H1 (cell line): ENCODE data around the gene ASCL2. TPM values are rescaled to one million over a fixed set of nuclear protein-coding genes. Genes with fewer than 3 reads are reported as not detected.

Experiments
- CTCF ChIA-PET: fragments of 300-600 bp; sonication (Branson Sonifier 250); formaldehyde crosslinking; loops from one replicate; lab custom pipeline; 2021; ENCODE audit not compliant: partially characterized antibody; lab: Charles Lee
- POLR2A ChIA-PET: fragments of 300-600 bp; sonication (Branson Sonifier 250); formaldehyde crosslinking; loops from one replicate; lab custom pipeline; 2021; ENCODE audit warnings: inconsistent platforms; ENCODE audit not compliant: partially characterized antibody; lab: Charles Lee
- DNase-seq, 2 experiments: peaks; one replicate each; pipeline versions ENCODE4 v3.0.0 to v3.0.0-alpha.2; 2010 to 2022; ENCODE audit warnings: low spot score in 2 of 2, low read depth in 1 of 2, mixed read lengths in 1 of 2
- FAIRE-seq: peaks from 2 replicates; lab custom pipeline; 2011; peaks lifted over from hg19 to GRCh38; lab: Jason Lieb, UNC
- H2AFZ ChIP-seq: 2 replicates; pipeline ENCODE4 v1.8.1; 2012; ENCODE audit warnings: low read length, inconsistent platforms
- H2AK5ac ChIP-seq: 2 replicates; pipeline ENCODE4 v1.6.1; 2013; ENCODE audit warnings: low read depth, low read length
- H2BK120ac ChIP-seq: replicated peaks from 2 replicates; pipeline ENCODE3; 2013; ENCODE audit warnings: low read depth, low read length, inconsistent platforms
- H2BK12ac ChIP-seq: 2 replicates; pipeline ENCODE4 v1.6.1; 2013; ENCODE audit warnings: low read depth, low read length
- H2BK15ac ChIP-seq: 2 replicates; pipeline ENCODE4 v1.6.1; 2013; ENCODE audit warnings: low read length
- H2BK20ac ChIP-seq: 2 replicates; pipeline ENCODE4 v1.6.1; 2013; ENCODE audit warnings: low read length
- H2BK5ac ChIP-seq: 2 replicates; pipeline ENCODE4 v1.6.1; 2013; ENCODE audit warnings: low read depth, low read length
- H3K14ac ChIP-seq: 2 replicates; pipeline ENCODE4 v1.6.1; 2013; ENCODE audit warnings: inconsistent platforms; ENCODE audit not compliant: insufficient read length
- H3K18ac ChIP-seq: 2 replicates; pipeline ENCODE4 v1.6.1; 2013; ENCODE audit warnings: low read length; ENCODE audit errors: extremely low read depth
- H3K23ac ChIP-seq: 2 replicates; pipeline ENCODE4 v1.6.1; 2013; ENCODE audit warnings: inconsistent platforms; ENCODE audit not compliant: insufficient read length
- H3K23me2 ChIP-seq: 2 replicates; pipeline ENCODE4 v1.6.1; 2013; ENCODE audit warnings: low read depth, low read length
- H3K27ac ChIP-seq: 2 replicates; pipeline ENCODE4 v1.6.1; 2011; ENCODE audit warnings: low read depth, low read length, inconsistent platforms
- H3K27me3 ChIP-seq, 4 experiments: replicated peaks in 1 of 4; 1 replicate in 1 of 4; 2 replicates in 3 of 4; pipeline versions ENCODE4 v1.6.1 to v1.8.1; 2011 to 2013; ENCODE audit warnings: low read length in 3 of 4, mild to moderate bottlenecking in 3 of 4, inconsistent platforms in 2 of 4, mixed read lengths in 2 of 4, moderate library complexity in 1 of 4; ENCODE audit not compliant: control insufficient read depth in 3 of 4, insufficient read depth in 3 of 4; ENCODE audit errors: extremely low read depth in 1 of 4
- H3K36me3 ChIP-seq, 4 experiments: 2 replicates each; pipeline versions ENCODE4 v1.6.1 to v1.8.1; 2011 to 2013; ENCODE audit warnings: mild to moderate bottlenecking in 4 of 4, low read length in 3 of 4, moderate library complexity in 2 of 4, control low read depth in 1 of 4, inconsistent platforms in 1 of 4; ENCODE audit not compliant: insufficient read depth in 4 of 4, control insufficient read depth in 2 of 4
- H3K4ac ChIP-seq: replicated peaks from 2 replicates; pipeline ENCODE3; 2013; ENCODE audit warnings: low read length, low read depth, mixed read lengths, inconsistent platforms; ENCODE audit not compliant: insufficient read length
- H3K4me1 ChIP-seq, 4 experiments: replicated peaks in 1 of 4; 1 replicate in 1 of 4; 2 replicates in 3 of 4; pipeline versions ENCODE4 v1.6.1 to v1.8.1; 2011 to 2013; ENCODE audit warnings: low read length in 3 of 4, inconsistent platforms in 2 of 4, mixed read lengths in 1 of 4; ENCODE audit not compliant: insufficient read depth in 4 of 4, control insufficient read depth in 3 of 4
- H3K4me2 ChIP-seq, 2 experiments: 2 replicates each; pipeline versions ENCODE4 v1.6.1 to v1.8.1; 2011 to 2013; ENCODE audit warnings: low read depth in 2 of 2, low read length in 2 of 2, control low read depth in 1 of 2, inconsistent platforms in 1 of 2, mild to moderate bottlenecking in 1 of 2; ENCODE audit not compliant: insufficient read depth in 1 of 2
- H3K4me3 ChIP-seq, 4 experiments: fragments of 200-600, 300-600 bp in 1 of 4; sonication (generic), shearing (Covaris generic), sonication (Bioruptor Twin) in 1 of 4; 2 replicates each; pipeline versions ENCODE4 v1.5.1 to v1.8.1; 2011 to 2016; ENCODE audit warnings: low read length in 4 of 4, low read depth in 3 of 4, control low read depth in 2 of 4, inconsistent platforms in 2 of 4, mild to moderate bottlenecking in 2 of 4, mixed read lengths in 1 of 4, moderate library complexity in 1 of 4; ENCODE audit not compliant: insufficient read depth in 2 of 4; ENCODE audit errors: extremely low read depth in 1 of 4
- H3K56ac ChIP-seq: replicated peaks from 2 replicates; pipeline ENCODE3; 2013; ENCODE audit warnings: low read depth, mild to moderate bottlenecking, mixed read lengths, low read length, inconsistent platforms; ENCODE audit not compliant: insufficient read length
- H3K79me1 ChIP-seq: 2 replicates; pipeline ENCODE4 v1.6.1; 2013; ENCODE audit warnings: low read depth, low read length, control low read depth
- H3K79me2 ChIP-seq, 2 experiments: 2 replicates each; pipeline versions ENCODE4 v1.6.1 to v1.8.1; 2012 to 2013; ENCODE audit warnings: low read length in 2 of 2, mild to moderate bottlenecking in 2 of 2, inconsistent platforms in 1 of 2; ENCODE audit not compliant: insufficient read depth in 2 of 2, control insufficient read depth in 1 of 2
- H3K9ac ChIP-seq, 4 experiments: replicated peaks in 1 of 4; 1 replicate in 1 of 4; 2 replicates in 3 of 4; pipeline versions ENCODE4 v1.6.1 to v1.8.1; 2011 to 2013; ENCODE audit warnings: low read depth in 3 of 4, low read length in 3 of 4, control low read depth in 2 of 4, mild to moderate bottlenecking in 2 of 4, moderate library complexity in 2 of 4, inconsistent platforms in 1 of 4; ENCODE audit errors: extremely low read depth in 1 of 4
- H3K9me3 ChIP-seq, 2 experiments: 2 replicates each; pipeline versions ENCODE4 v1.6.1 to v1.8.1; 2012 to 2013; ENCODE audit warnings: mild to moderate bottlenecking in 2 of 2, moderate library complexity in 2 of 2, control low read depth in 1 of 2, inconsistent platforms in 1 of 2, low read depth in 1 of 2, low read length in 1 of 2, mixed read lengths in 1 of 2; ENCODE audit not compliant: insufficient read depth in 2 of 2
- H4K20me1 ChIP-seq, 2 experiments: replicated peaks in 1 of 2; 2 replicates each; pipeline versions ENCODE3 to v1.8.1; 2011 to 2013; ENCODE audit warnings: inconsistent platforms in 2 of 2, low read length in 2 of 2, mild to moderate bottlenecking in 1 of 2; ENCODE audit not compliant: insufficient read depth in 2 of 2, control insufficient read depth in 1 of 2
- H4K5ac ChIP-seq: 2 replicates; pipeline ENCODE4 v1.6.1; 2013; ENCODE audit warnings: low read length, low read depth, mixed read lengths, inconsistent platforms; ENCODE audit not compliant: insufficient read length
- H4K8ac ChIP-seq: 2 replicates; pipeline ENCODE4 v1.8.0; 2013; ENCODE audit warnings: mild to moderate bottlenecking, moderate library complexity, low read length, inconsistent platforms; ENCODE audit not compliant: insufficient read depth; ENCODE audit errors: extremely low read depth
- H4K91ac ChIP-seq: replicated peaks from 2 replicates; pipeline ENCODE3; 2013; ENCODE audit warnings: low read length, mixed read lengths, inconsistent platforms; ENCODE audit not compliant: insufficient read length
- CHD2 ChIP-seq: IDR thresholded peaks from 2 replicates; pipeline ENCODE4 v1.6.1; 2012; ENCODE audit warnings: low read length, improper control_type of control experiment
- GABPA ChIP-seq: IDR thresholded peaks from 2 replicates; pipeline ENCODE4 v1.6.1; 2011; ENCODE audit warnings: mild to moderate bottlenecking, low read length, moderate library complexity, borderline replicate concordance; ENCODE audit not compliant: insufficient read depth
- MAFK ChIP-seq: IDR thresholded peaks from 2 replicates; pipeline ENCODE4 v1.6.1; 2012; ENCODE audit warnings: low read depth, mild to moderate bottlenecking, improper control_type of control experiment, low read length
- NRF1 ChIP-seq: IDR thresholded peaks from 2 replicates; pipeline ENCODE4 v1.6.1; 2011; ENCODE audit warnings: mild to moderate bottlenecking, low read depth, low read length, improper control_type of control experiment
- SIRT6 ChIP-seq: IDR thresholded peaks from one replicate; pipeline ENCODE4 v1.7.1; 2012; ENCODE audit warnings: low read length, inconsistent platforms
- TBP ChIP-seq: IDR thresholded peaks from 2 replicates; pipeline ENCODE4 v1.6.1; 2011; ENCODE audit warnings: low read depth, low read length, improper control_type of control experiment
- TCF12 ChIP-seq: IDR thresholded peaks from 2 replicates; pipeline ENCODE4 v1.6.1; 2011; ENCODE audit warnings: low read depth, mild to moderate bottlenecking, low read length
- WGBS, 2 experiments: shearing (Covaris generic) in 1 of 2; methylation state at CpG; one replicate each; pipeline versions ENCODE4 v1.1.6 to v1.1.7; 2013 to 2015; ENCODE audit warnings: low lambda C conversion rate in 2 of 2, mixed read lengths in 2 of 2, inconsistent platforms in 1 of 2, low coverage in 1 of 2, missing lambda C conversion rate in 1 of 2; ENCODE audit not compliant: insufficient replicate concordance in 2 of 2, insufficient coverage in 1 of 2, insufficient read length in 1 of 2; ENCODE audit errors: extremely low coverage in 1 of 2, missing lambda C conversion rate in 1 of 2; 5-methylcytosine and 5-hydroxymethylcytosine counted together
- polyA plus RNA-seq, 7 experiments: library from polyadenylated mRNA; depleted of rRNA in 3 of 7; stranded (reverse) in 5 of 7; unstranded in 2 of 7; fragments of >200 nt in 5 of 7; fragments of 200-250 nt in 2 of 7; gene quantifications; 1 replicate in 5 of 7; 2 replicates in 1 of 7; 4 replicates in 1 of 7; pipeline versions ENCODE4 v1.2.1 to v1.2.3, GENCODE V29; 2011 to 2013; ENCODE audit warnings: missing spikeins in 2 of 7, mixed read lengths in 2 of 7
- total RNA-seq: library from RNA; stranded (reverse); fragmentation: NEBNext Ultra II Directional; extraction: Animal tissue kit (Norgen Biotek cat#: 25700); gene quantifications from 2 replicates; pipeline ENCODE4 v1.2.1, GENCODE V29; 2021

The ASCL2 gene
- total and polyA plus RNA-seq, 2 of the 8 experiments (the other 6 are each of a cell fraction or from before 2014, with no cell fraction given), result 0.51 to 0.56 TPM

- Histone ChIP-seq H3K4me3 (no peak overlapping the region), H2AFZ (no peak overlapping the region), H3K36me3 (no peaks in the 10 kb centered on the region), H3K56ac (no peak overlapping the region), H3K9me3 (no peaks in the 10 kb centered on the region), H2AK5ac (no peak overlapping the region), H3K79me1 (no peaks in the 10 kb centered on the region), H3K4me2 (no peak overlapping the region), H2BK5ac (no peak overlapping the region), H3K4me1 (peaks cover 0 to 3% (median 0%) of the 10 kb centered on the region in 4 experiments; a peak in 1 of 7 replicates), H2BK15ac (no peak overlapping the region), H3K23me2 (no peaks in the 10 kb centered on the region), H3K27ac (no peak overlapping the region), H4K20me1 (peaks cover 0 to 4% of the 10 kb centered on the region in 2 experiments), H2BK20ac (no peak overlapping the region), H3K9ac (no peak overlapping the region), H3K79me2 (no peaks in the 10 kb centered on the region), H4K91ac (no peak overlapping the region), H2BK12ac (no peak overlapping the region), H3K27me3 (no peaks in the 10 kb centered on the region), H4K5ac (no peak overlapping the region), H4K8ac (no peak overlapping the region), H2BK120ac (no peak overlapping the region), H3K14ac (no peak overlapping the region), H3K23ac (no peak overlapping the region), H3K4ac (no peak overlapping the region), H3K18ac (no peak overlapping the region)
- no peak for FAIRE-seq
- TF ChIP-seq SIRT6 (no peak), NRF1 (no peak), GABPA (no peak), MAFK (no peak), TBP (no peak), TCF12 (no peak), CHD2 (no peak)
- WGBS, 2 experiments, result 91% methylated on average over 15 of the region's 16 CpGs; no CpG with 5 or more reads in 1 of the 2 experiments
- POLR2A ChIA-PET, result interaction anchor here (1.0 to 3.0 kb wide), 2 partner anchors 68 to 90 kb away, joined by 4 to 13 read pairs; partner anchors contain the start of gene TSSC4
- CTCF ChIA-PET, result interaction anchor here (0.7 to 4.1 kb wide), 17 partner anchors 10 to 223 kb away, joined by 3 to 39 read pairs (median 4); partner anchors contain the start of genes C11orf21, CD81, TSPAN32 and TSSC4
- DNase-seq, result no peak
These were observed 39.8 kb upstream of the ASCL2 start for GRCh38 chr11:2310073-2310785.
